ENCODE results near the gene C6orf15.

The C6orf15 gene

GRCh38 chr6:31129130-31129529 lies 16.8 kb upstream of the C6orf15 start:
- DNase-seq, result no peak

DNA sequence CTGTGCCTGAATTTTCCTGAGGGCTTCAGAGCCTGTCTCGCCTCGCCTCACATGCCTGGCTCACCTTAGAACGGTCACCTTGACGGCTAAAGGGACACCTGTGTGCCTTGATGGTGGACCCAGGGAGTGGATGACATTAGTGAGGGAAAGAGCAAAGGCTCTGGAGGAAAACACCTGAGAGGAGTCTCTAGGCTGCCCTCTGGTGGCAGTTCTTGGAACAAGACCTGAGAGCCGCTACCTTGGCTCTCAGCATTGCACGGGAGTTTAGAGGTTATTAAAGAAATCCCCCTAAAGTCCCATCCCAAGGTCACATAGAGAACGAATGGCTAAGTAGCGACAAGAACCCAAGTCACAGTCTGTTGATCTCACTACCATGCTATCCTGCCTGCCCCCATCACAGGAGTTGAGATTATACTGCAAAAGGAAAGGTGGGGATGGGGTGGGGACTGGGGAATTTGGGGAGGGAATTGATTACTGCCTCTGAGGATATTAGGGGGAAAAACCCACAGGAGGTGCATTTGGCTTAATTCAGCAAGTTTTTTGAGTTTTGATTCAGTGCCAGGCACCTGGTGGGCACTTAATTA lies 15.8 kb upstream of the C6orf15 start:
- peak; percentile 59 for DNase-seq

DNA sequence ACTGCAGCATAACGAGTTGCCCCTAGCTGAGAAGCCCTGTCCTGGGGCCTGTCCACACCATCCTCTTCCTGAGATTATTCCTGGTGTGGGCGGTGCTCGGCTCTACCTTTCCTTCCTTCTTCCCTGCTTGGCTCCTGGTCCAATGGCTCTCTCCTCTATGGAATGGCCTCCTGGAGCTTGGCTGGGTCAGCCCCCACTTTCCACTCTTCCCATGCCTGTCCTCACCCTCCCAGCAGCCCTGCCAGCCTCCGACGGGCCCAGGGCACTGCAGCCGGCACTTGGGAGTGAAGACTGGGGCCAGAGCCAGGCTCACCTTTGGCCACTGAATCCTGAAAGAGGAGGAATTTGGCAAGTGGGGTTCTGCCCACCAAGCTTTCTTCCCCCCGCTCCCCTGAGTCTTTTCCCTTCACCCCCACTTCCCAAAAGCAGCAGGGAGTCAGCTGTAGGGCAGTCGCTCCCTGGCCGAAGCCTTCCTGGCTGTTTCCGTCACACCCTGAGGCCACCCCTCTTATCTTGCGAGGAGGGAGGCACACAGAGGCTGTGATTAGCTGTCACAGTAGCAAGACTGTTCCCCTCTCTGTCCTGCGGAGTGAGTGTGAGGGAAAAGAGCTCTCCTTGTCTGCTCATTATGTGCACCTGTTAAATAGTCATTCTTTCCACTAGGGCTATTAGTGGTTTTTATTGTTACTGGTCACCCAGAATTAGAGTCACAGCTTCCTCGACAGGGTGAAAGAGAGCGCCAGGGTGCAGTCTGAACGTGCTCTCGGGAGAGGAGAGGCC lies 14.2 kb upstream of the C6orf15 start:
- no peak for DNase-seq

DNA sequence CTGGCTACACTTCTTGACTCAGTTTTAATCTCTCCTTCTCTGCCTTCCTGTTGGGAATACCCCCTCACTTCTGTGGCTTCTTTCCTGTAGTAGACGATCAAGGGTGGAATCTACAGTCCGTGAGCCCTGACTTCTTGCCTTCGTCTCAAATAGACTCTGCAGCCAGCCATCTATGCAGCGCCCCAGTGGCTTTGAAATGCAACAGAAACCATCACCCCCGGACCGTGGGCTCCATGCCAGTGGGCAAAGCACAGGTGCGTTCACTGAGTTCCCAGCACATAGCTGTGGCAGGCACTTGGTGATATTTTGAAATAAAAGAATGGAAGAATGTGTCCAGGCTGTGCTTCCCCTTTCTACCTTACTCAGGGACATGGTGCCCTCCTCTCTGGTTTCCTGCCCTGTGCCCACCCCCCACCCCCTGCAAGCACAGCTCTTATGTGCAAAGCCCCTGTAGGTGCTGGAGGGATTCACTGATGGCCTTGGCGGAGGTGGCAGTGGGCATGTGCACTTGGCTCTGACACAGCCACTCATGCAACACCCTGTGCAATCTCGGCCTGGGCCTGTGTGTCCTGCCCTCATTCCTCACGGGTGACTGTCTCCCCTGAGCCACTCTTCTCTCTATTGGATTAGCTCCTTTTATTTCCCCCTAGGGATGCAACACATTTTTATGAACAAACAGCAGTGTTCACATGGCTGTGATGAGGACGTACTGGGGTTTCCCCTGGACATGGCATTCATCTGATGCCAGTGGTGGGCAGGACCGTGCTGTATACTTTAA lies 13.4 kb upstream of the C6orf15 start:
- DNase-seq, result no peak

GRCh38 chr6:31125162-31125561 lies 12.8 kb upstream of the C6orf15 start:
- DNase-seq, result no peak

DNA sequence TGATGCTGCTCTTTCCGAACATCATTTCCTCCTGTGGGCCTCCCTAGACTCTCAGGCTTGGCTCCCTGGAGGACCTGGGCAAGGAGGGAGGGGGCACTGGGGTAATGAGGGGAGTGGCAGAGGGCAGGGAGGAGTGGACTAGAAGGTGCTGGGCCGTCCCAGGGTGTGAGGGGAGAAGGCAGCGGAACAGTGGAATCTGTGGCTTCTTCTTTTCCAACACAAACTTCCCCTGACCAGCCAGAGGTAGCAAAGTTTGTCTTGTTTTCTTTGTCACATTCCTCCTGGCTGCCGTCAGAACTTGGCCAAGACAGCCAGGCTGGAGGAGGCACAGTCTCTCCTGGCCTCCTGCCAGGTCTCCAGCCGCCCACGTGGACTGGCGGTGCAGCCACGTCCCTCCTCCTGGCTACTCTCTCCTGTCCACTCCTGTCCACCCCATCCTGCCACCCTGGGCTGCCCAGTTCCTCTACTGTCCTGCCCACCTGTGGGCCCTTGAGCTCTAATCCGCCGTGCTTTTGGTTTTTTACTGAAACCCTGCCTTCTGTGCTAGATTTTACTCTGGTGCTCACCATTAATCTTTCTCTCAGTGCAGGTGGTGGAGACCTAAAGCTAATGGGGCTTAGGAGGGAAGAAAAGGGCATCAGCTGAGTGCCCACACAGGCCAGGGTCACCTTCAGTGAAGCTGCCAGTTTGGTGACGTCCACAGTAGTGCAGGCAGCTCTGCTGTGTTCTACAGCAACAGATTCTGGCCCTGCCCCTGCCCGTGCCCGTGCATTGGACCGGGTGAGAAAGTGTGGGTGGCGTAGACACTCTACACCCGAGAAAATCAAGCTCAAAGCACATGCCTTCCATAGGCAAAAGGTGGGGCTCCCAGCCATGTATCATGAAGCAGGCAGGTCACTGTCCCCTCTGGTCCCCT lies 10.7 kb upstream of the C6orf15 start:
- no peak for DNase-seq

- no peak for DNase-seq
Measured at GRCh38 chr6:31121131-31121790, 8.9 kb upstream of the C6orf15 start.

DNA sequence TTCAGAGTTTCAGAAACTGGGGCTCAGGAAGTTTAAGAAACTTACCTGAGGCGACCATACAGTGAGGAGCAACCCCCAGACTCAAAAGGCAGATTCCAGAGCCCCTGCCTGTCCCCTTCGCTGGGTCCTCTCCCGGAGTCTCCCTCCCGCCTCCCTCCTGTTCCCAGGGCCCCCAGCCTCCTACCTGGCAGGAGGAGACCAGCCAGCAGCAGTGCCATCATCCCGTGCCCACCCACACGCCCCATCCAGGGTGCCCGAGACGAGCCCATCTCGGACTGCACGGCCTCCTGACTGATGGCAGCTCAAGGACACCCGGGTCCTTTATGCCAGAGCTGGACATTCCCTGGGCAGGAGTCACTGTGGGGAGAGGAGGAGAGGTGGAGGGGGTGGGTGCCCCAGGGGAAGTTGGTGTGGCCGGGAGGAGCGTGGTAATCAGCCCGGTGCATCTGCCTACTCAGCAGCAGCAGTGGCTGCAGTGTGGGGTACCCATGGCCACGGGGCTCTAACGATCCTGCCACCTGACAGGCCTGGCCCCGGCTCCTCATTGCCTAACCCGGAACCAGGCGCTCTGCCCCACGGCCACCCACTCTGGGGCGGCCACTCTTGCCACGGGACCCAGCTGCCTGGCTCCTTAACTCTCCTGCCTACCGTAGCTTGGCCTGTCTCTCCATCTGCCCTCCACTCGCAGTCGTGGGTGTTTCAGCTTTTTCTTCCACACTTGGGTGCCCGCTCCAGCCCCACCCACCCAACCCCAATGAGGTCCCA lies 8.0 kb upstream of the C6orf15 start, which contains the start of gene CDSN:
TSS of gene CDSN (minus strand) at position 296 of the 765 bp plus-strand sequence. CDS start at position 269, 27 bp downstream.
- no peak for DNase-seq

- no peak for DNase-seq
Measured at GRCh38 chr6:31118178-31118577, 5.8 kb upstream of the C6orf15 start.

GRCh38 chr6:31116661-31117385 lies 4.4 kb upstream of the C6orf15 start:
- DNase-seq, result no peak

- DNase-seq, result no peak
Measured at GRCh38 chr6:31115941-31116560, 3.7 kb upstream of the C6orf15 start.

GRCh38 chr6:31114970-31115849 lies 2.8 kb upstream of the C6orf15 start:
- no peak for DNase-seq

GRCh38 chr6:31114541-31114878 lies 2.1 kb upstream of the C6orf15 start, which contains the start of gene PSORS1C1:
Gene PSORS1C1 (plus strand): TSS chr6:31114800. CDS start chr6:31129633, 14,833 bp downstream.
- no peak for DNase-seq

DNA sequence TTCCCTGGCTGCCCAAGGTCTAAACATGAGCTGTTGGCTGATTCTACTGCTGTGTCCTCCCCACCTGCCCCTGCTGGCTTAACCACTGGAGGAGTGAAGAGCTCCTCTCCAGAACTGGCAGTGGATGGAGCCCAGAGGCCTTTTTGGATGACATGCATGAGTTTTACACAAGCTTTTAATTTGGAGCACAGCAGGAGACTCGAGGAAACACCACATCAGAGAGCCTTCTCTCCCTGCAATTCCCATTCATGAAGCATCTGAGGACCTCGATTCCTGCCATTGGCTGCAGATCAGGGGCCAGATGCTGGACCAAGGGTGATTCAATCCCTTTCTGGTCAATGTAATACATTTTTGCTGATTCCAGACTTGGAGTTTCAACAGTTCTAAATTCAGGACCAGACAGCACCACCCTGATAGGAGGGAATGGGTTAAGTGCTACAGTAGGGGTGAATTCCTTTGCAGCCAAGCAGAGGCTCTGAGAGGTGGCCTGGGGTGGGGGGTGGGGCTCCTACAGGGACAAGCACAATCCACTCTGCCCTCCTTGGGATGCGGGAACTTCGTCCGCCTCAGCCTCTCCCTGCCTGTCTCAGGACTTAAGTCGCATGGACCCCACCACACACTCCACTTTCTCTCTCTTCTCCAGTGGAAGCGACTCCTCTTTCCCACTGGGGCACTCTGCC lies 1.6 kb upstream of the C6orf15 start:
- DNase-seq, result no peak

DNA sequence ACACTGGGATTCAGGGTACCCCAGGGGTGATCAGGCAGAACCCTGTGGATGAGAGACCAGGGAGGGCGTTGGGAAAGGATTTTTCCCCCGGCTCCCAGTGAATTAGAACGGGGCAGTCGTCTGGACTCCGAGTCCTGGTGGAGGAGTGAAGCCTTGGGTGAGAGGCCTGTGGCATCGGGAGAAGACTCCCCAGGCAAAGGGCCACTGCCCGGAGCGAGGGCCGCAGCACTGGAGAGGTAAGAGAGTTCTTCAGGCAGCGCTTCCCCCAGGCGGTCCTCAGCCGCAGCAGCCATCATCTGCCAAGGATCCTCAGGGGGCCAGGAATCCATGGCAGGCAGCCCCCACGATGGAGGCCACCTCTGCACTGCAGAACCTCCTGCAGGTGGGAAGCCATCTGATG lies 663 bp downstream of the C6orf15 start:
- no peak for DNase-seq

GRCh38 chr6:31110825-31111582 lies 1.4 kb downstream of the C6orf15 start:
- DNase-seq, result no peak

DNA sequence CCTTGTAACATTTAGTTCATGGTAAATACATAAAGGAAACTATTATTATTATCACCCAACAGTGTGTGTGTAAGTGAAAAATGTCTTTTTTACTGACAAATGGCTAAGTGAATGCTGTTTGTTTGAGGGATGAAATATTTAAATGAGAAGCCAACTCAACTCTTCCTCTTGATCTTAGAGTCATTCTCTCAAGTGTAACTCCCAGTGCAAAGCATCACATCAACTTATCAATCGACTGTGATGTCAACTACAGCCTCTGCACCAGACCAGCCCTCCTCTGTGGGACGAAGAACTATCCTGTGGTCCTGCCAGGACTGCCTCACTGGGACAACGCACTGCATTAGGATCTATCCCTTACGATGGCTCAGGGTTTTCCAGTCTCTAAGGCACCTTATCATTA lies 5.3 kb downstream of the C6orf15 start:
- no peak for DNase-seq

- no peak for DNase-seq
Measured at GRCh38 chr6:31103136-31103535, 9.2 kb downstream of the C6orf15 start.
